PC-9 (cell line): ENCODE data around the gene POLD2. TPM values are rescaled to one million over a fixed set of nuclear protein-coding genes. Genes with fewer than 3 reads are reported as not detected.

Experiments
- BruUV-seq: library from RNA; stranded (reverse); fragments of 400-500 nt; replicated peaks from 2 replicates; lab custom pipeline; 2021; lab: Mats Ljungman, UMichigan
- CTCF ChIA-PET: fragments of 300-600 bp; sonication (Branson Sonifier 250); formaldehyde crosslinking; loops from one replicate; lab custom pipeline; 2022; ENCODE audit warnings: antibody characterized with exemption; lab: Charles Lee
- POLR2A ChIA-PET: fragments of 300-600 bp; sonication (Branson Sonifier 250); formaldehyde crosslinking; loops from one replicate; lab custom pipeline; 2022; ENCODE audit warnings: antibody characterized with exemption; ENCODE audit not compliant: unreplicated experiment; lab: Charles Lee
- DNase-seq, 2 experiments: peaks; one replicate each; pipeline versions ENCODE4 v3.0.0 to v3.0.0-alpha.2; 2015 to 2022; ENCODE audit warnings: mixed read lengths in 1 of 2
- H2AFZ ChIP-seq: fragments of 200-600 bp; sonication (generic); 2 replicates; pipeline ENCODE4 v1.8.1; 2017; ENCODE audit warnings: antibody characterized with exemption
- H3F3A ChIP-seq: fragments of 200-600 bp; sonication (generic); 2 replicates; pipeline ENCODE4 v1.8.1; 2017; ENCODE audit warnings: antibody characterized with exemption, mild to moderate bottlenecking, low read depth; ENCODE audit not compliant: insufficient read depth
- H3K27ac ChIP-seq: fragments of 200-600 bp; sonication (generic); 2 replicates; pipeline ENCODE4 v1.6.1; 2016; ENCODE audit warnings: mixed run types
- H3K27me3 ChIP-seq: fragments of 200-600 bp; sonication (generic); 2 replicates; pipeline ENCODE4 v1.6.1; 2016; ENCODE audit warnings: low read depth, mixed run types; ENCODE audit not compliant: insufficient read depth
- H3K36me3 ChIP-seq: fragments of 200-600 bp; sonication (generic); 2 replicates; pipeline ENCODE4 v1.6.1; 2016; ENCODE audit warnings: low read depth, mixed run types
- H3K4me1 ChIP-seq: fragments of 200-600 bp; sonication (generic); replicated peaks from 2 replicates; pipeline ENCODE4 v1.6.1; 2016; ENCODE audit warnings: mixed run types; ENCODE audit not compliant: insufficient read depth
- H3K4me2 ChIP-seq: fragments of 200-600 bp; sonication (generic); 2 replicates; pipeline ENCODE4 v1.6.1; 2017; ENCODE audit warnings: mixed run types
- H3K4me3 ChIP-seq: fragments of 200-600 bp; sonication (generic); 2 replicates; pipeline ENCODE4 v1.6.1; 2016; ENCODE audit warnings: mixed run types
- H3K79me2 ChIP-seq: fragments of 200-600 bp; sonication (generic); 2 replicates; pipeline ENCODE4 v1.6.1; 2017; ENCODE audit warnings: low read depth, mixed run types
- H3K9me2 ChIP-seq: fragments of 200-600 bp; sonication (generic); 2 replicates; pipeline ENCODE4 v1.8.1; 2017; ENCODE audit warnings: mild to moderate bottlenecking; ENCODE audit not compliant: insufficient read depth
- H3K9me3 ChIP-seq: fragments of 200-600 bp; sonication (generic); 2 replicates; pipeline ENCODE4 v1.8.1; 2016; ENCODE audit warnings: low read depth; ENCODE audit not compliant: insufficient read depth
- H4K20me1 ChIP-seq: fragments of 200-600 bp; sonication (generic); 2 replicates; pipeline ENCODE4 v1.8.1; 2017; ENCODE audit not compliant: insufficient read depth
- CTCF ChIP-seq: fragments of 200-600 bp; sonication (generic); conservative IDR thresholded peaks from 2 replicates; pipeline ENCODE4 v1.6.1; 2017; ENCODE audit warnings: mixed run types, antibody characterized with exemption, mild to moderate bottlenecking, moderate library complexity
- EZH2 ChIP-seq: fragments of 200-600 bp; sonication (generic); IDR thresholded peaks from 2 replicates; pipeline ENCODE4 v1.8.0; 2017; ENCODE audit warnings: antibody characterized with exemption, low read depth
- intact Hi-C: fragments of 100-400 bp; cut with micrococcal nuclease; formaldehyde crosslinking; loops from one replicate; pipeline ENCODE4 v1.10.0; 2022; ENCODE audit not compliant: unreplicated experiment
- microRNA-seq: library from miRNA; unstranded; fragments of <30 nt; microRNA quantifications from one replicate; pipeline ENCODE4 v1.2.0, GENCODE V29; 2021; ENCODE audit warnings: borderline number of aligned reads, borderline replicate concordance
- total RNA-seq: library from RNA; stranded (reverse); gene quantifications from 2 replicates; pipeline ENCODE4 v1.2.3, GENCODE V29; 2021

POLD2 gene
- total RNA-seq, 1 experiment from 2014 or later = 249 TPM

GRCh38 chr7:44064791-44065430 is 58.4 kb downstream of the POLD2 start:
- Histone ChIP-seq H3K36me3 (0 out of 2 replicates have a peak, but pooled peaks cover 3% of the 10 kb centered on the region), H3K79me2 (no peaks in the 10 kb centered on the region), H4K20me1 (peaks cover 29% of the 10 kb centered on the region; the same call in 1 of the 2 replicates), H2AFZ (no peak overlapping the region), H3K27ac (no peak overlapping the region), H3K9me2 (no peaks in the 10 kb centered on the region), H3K4me1 (no peaks in the 10 kb centered on the region), H3K27me3 (no peaks in the 10 kb centered on the region), H3K4me2 (no peak overlapping the region), H3F3A (peaks cover 45% of the 10 kb centered on the region), H3K9me3 (no peaks in the 10 kb centered on the region), H3K4me3 (no peak overlapping the region)
- DNase-seq = no peak
- ChIA-PET CTCF (interaction anchor here (0.5 kb wide), 1 partner anchor 17 kb away, joined by 8 read pairs; no protein-coding TSS in a partner anchor), POLR2A (no interaction called here)
- no peak for TF ChIP-seq EZH2
- no peak for TF ChIP-seq CTCF
- BruUV-seq = no TSS peak
- intact Hi-C loops = no loop called here

Small RNAs within 50 kb of the gene (microRNA-seq; reads per million reads assigned to microRNA genes)
- gene MIR6838 = 2.0 reads per million

Other genes starting within 250 kb of the POLD2 start
- 45.7 and 49.5 TPM in 2 replicates for gene URGCP, start 217.0 kb downstream of the POLD2 start, total RNA-seq
- 11.2 and 17.1 TPM in 2 replicates for gene UBE2D4, start 197.1 kb downstream of the POLD2 start, total RNA-seq
- gene SPDYE1, start 125.7 kb downstream of the POLD2 start, total RNA-seq = not detected in 2 replicates
- 65.6 and 70.7 TPM in 2 replicates for gene DBNL, start 78.8 kb downstream of the POLD2 start, total RNA-seq
- gene PGAM2, start 58.0 kb downstream of the POLD2 start, total RNA-seq = 4.2 and 9.7 TPM in 2 replicates
- 58.8 and 59.1 TPM in 2 replicates for gene POLM, start 41.0 kb downstream of the POLD2 start, total RNA-seq
- 0.33 and 0.98 TPM in 2 replicates for gene AEBP1, start 19.2 kb downstream of the POLD2 start, total RNA-seq
- not detected in 2 replicates for gene MYL7, start 17.8 kb upstream of the POLD2 start, total RNA-seq
- not detected in 2 replicates for gene GCK, start 65.9 kb upstream of the POLD2 start, total RNA-seq
- gene YKT6, start 77.4 kb upstream of the POLD2 start, total RNA-seq = 109 and 142 TPM in 2 replicates
- gene CAMK2B, start 202.0 kb upstream of the POLD2 start, total RNA-seq = 0.13 and 0.15 TPM in 2 replicates